ENCODE data around the gene STAMBPL1. TPM values are rescaled to one million over a fixed set of nuclear protein-coding genes. Genes with fewer than 3 reads are reported as not detected.
"Not testable (repeated sequence)": the region's sequence is repeated elsewhere in the genome, so short reads cannot be mapped to it uniquely, and the experiment has no call there.

Gene STAMBPL1
- total RNA-seq, 1 donor from 2014 or later: 1.5 TPM

DNA sequence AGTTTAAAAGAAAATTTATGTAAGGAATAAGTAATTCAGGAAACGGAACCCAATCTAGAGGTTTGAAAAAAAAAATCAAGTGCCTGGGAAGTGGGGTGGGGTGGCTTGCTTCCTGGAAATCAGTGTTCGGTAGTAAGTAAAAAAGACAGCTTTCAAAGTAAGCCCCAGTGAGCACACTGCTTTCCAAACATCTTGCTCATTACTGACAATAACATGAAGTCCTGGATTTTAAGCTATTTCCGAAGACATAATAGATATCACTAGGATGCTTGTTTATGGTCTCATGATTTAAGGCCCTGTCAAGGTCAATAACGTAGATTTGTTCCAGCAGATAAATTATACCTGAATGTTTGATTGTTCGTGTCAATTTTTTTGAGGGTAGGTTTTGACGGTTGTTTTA, 1.3 kb downstream of the STAMBPL1 start:
- peak overlapping the region; percentile 87 for H3K9ac ChIP-seq (ENCODE audit: low read length)
- H3K9me3 Mint-ChIP-seq (ENCODE audit: unreplicated experiment): no peaks in the 10 kb centered on the region
- H3K4me3 Mint-ChIP-seq (ENCODE audit: unreplicated experiment): peak overlapping the region; percentile 89
- H3K4me3 ChIP-seq (ENCODE audit: insufficient read depth, low read depth, low read length): peak overlapping the region; percentile 91
- no peaks in the 10 kb centered on the region for H3K36me3 ChIP-seq (ENCODE audit: insufficient read depth, low read length)
- H2AFZ ChIP-seq (ENCODE audit: low read depth, low read length): no peak overlapping the region
- DNase-seq (ENCODE audit: low read depth) (no peak), FAIRE-seq (no peak)
- H3K27ac ChIP-seq (ENCODE audit: low read depth, low read length): peak overlapping the region; percentile 81
- no peak overlapping the region for H3K27ac Mint-ChIP-seq (ENCODE audit: unreplicated experiment)
- no peaks in the 10 kb centered on the region for H3K36me3 Mint-ChIP-seq (ENCODE audit: low read depth, unreplicated experiment)
- peaks cover 31% of the 10 kb centered on the region for H3K79me2 ChIP-seq (ENCODE audit: insufficient read depth, low read length)
- no peaks in the 10 kb centered on the region for H3K9me3 ChIP-seq (ENCODE audit: insufficient read depth, low read depth, low read length)
- H3K27me3 ChIP-seq (ENCODE audit: insufficient read depth, low read length): no peaks in the 10 kb centered on the region
- H3K27me3 Mint-ChIP-seq (ENCODE audit: low read depth, unreplicated experiment): peaks cover 9% of the 10 kb centered on the region
- H4K20me1 ChIP-seq (ENCODE audit: insufficient read depth, low read length): no peaks in the 10 kb centered on the region
- H3K4me1 ChIP-seq (ENCODE audit: insufficient read depth, low read length): peaks cover 28% of the 10 kb centered on the region
- TF ChIP-seq, protein P1, sequence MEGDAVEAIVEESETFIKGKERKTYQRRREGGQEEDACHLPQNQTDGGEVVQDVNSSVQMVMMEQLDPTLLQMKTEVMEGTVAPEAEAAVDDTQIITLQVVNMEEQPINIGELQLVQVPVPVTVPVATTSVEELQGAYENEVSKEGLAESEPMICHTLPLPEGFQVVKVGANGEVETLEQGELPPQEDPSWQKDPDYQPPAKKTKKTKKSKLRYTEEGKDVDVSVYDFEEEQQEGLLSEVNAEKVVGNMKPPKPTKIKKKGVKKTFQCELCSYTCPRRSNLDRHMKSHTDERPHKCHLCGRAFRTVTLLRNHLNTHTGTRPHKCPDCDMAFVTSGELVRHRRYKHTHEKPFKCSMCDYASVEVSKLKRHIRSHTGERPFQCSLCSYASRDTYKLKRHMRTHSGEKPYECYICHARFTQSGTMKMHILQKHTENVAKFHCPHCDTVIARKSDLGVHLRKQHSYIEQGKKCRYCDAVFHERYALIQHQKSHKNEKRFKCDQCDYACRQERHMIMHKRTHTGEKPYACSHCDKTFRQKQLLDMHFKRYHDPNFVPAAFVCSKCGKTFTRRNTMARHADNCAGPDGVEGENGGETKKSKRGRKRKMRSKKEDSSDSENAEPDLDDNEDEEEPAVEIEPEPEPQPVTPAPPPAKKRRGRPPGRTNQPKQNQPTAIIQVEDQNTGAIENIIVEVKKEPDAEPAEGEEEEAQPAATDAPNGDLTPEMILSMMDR (IDR thresholded peaks at IDR 0.05; ENCODE audit: insufficient read depth, low read depth, low read length): no peak
- TF ChIP-seq EZH2 (IDR thresholded peaks at IDR 0.05; ENCODE audit: insufficient read depth, low read length): no peak
- peaks cover 14% of the 10 kb centered on the region for H3K4me1 Mint-ChIP-seq (ENCODE audit: low read depth, unreplicated experiment)
- peak overlapping the region; percentile 94 for H3K4me2 ChIP-seq (ENCODE audit: low read length)

DNA sequence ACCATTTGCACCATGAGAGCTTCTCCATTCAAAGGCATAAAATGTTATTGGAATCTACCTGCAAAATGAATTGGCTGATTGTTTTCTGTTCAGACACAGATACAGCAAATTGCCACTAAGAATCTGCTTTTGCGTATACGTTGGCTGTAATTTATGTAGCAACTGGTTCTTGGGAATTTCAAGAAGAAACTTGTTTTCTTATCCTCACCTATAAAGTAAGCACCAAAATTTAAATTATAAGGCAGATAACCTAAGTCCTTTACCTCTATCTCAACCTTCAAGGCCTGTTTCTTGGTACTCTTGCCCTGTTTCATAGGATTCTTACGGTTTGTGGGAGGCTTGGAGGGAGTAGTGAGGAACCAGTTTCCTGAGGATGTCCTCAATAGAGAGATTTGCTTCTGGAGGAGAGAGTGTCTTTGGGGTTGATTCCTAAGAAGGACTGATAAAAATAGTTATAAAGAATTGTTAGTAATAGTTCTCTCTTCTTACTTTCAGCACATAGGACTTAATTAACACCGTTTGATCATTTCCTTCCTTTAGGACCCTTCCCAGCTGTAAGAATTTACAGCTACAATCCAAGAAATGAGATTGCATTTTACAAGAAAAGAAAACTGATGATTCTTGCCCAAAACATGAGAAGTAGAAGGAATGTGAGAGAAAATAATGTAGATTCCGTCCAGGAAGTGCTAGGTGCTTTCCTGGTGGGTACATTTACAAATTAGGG, 2.0 kb downstream of the STAMBPL1 start:
- H3K4me3 Mint-ChIP-seq (ENCODE audit: unreplicated experiment): peak overlapping the region; percentile 12
- H3K27ac Mint-ChIP-seq (ENCODE audit: unreplicated experiment): peak overlapping the region; percentile 67
- no peaks in the 10 kb centered on the region for H3K9me3 Mint-ChIP-seq (ENCODE audit: unreplicated experiment)
- Histone ChIP-seq H3K79me2 (ENCODE audit: insufficient read depth, low read length) (peaks cover 31% of the 10 kb centered on the region), H4K20me1 (ENCODE audit: insufficient read depth, low read length) (no peaks in the 10 kb centered on the region), H3K4me1 (ENCODE audit: insufficient read depth, low read length) (peaks cover 28% of the 10 kb centered on the region), H3K4me2 (ENCODE audit: low read length) (peak overlapping the region; percentile 94), H3K36me3 (ENCODE audit: insufficient read depth, low read length) (no peaks in the 10 kb centered on the region), H3K27me3 (ENCODE audit: insufficient read depth, low read length) (no peaks in the 10 kb centered on the region), H3K9me3 (ENCODE audit: insufficient read depth, low read depth, low read length) (no peaks in the 10 kb centered on the region), H3K4me3 (ENCODE audit: insufficient read depth, low read depth, low read length) (peak overlapping the region; percentile 91), H3K27ac (ENCODE audit: low read depth, low read length) (peak overlapping the region; percentile 79), H2AFZ (ENCODE audit: low read depth, low read length) (no peak overlapping the region), H3K9ac (ENCODE audit: low read length) (peak overlapping the region; percentile 51)
- peaks cover 14% of the 10 kb centered on the region for H3K4me1 Mint-ChIP-seq (ENCODE audit: low read depth, unreplicated experiment)
- H3K36me3 Mint-ChIP-seq (ENCODE audit: low read depth, unreplicated experiment): no peaks in the 10 kb centered on the region
- TF ChIP-seq, protein P1 (IDR thresholded peaks at IDR 0.05; ENCODE audit: insufficient read depth, low read depth, low read length): no peak
- peaks cover 7% of the 10 kb centered on the region for H3K27me3 Mint-ChIP-seq (ENCODE audit: low read depth, unreplicated experiment)
- DNase-seq (ENCODE audit: low read depth) (no peak), FAIRE-seq (no peak)

DNA sequence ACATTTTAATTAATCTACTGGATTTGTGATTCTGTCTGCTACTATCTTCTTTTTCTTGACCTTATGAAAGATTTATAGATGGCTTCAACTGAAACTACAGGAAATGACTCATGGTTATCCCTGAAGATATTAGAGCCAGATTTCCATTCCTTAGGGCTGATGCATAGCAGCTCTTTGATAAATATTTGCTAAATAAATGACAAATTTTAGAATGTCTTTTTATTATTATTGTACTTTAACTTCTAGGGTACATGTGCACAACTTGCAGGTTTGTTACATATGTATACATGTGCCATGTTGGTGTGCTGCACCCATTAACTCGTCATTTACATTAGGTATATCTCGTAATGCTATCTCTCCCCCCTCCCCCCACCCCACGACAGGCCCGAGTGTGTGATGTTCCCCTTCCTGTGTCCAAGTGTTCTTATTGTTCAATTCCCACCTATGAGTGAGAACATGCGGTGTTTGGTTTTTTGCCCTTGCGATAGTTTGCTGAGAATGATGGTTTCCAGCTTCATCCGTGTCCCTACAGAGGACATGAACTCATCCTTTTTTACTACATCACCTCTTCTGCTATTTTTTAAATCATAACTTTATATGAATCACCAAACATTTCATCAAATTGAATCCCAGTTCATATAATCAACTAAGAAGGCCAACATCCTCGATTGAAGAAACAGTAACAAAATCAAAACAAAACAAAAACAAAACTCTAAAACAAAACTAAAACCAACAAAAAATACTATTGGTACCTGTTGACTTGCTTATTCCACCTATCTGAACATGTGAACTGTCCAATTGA, 2.8 kb downstream of the STAMBPL1 start:
- not testable (repeated sequence) for H3K9me3 Mint-ChIP-seq (ENCODE audit: unreplicated experiment); H4K20me1 ChIP-seq (ENCODE audit: insufficient read depth, low read length); H3K27me3 Mint-ChIP-seq (ENCODE audit: low read depth, unreplicated experiment); H3K4me3 Mint-ChIP-seq (ENCODE audit: unreplicated experiment); H3K9me3 ChIP-seq (ENCODE audit: insufficient read depth, low read depth, low read length); H3K27me3 ChIP-seq (ENCODE audit: insufficient read depth, low read length); H3K36me3 Mint-ChIP-seq (ENCODE audit: low read depth, unreplicated experiment); H2AFZ ChIP-seq (ENCODE audit: low read depth, low read length); H3K36me3 ChIP-seq (ENCODE audit: insufficient read depth, low read length)
- peaks cover 14% of the 10 kb centered on the region for H3K4me1 Mint-ChIP-seq (ENCODE audit: low read depth, unreplicated experiment)
- DNase-seq (ENCODE audit: low read depth) (peak; percentile 83), FAIRE-seq (peak; percentile 90)
- Histone ChIP-seq H3K4me2 (ENCODE audit: low read length) (peak overlapping the region; percentile 94), H3K9ac (ENCODE audit: low read length) (peak overlapping the region; percentile 51), H3K4me3 (ENCODE audit: insufficient read depth, low read depth, low read length) (peak overlapping the region; percentile 91), H3K4me1 (ENCODE audit: insufficient read depth, low read length) (peaks cover 28% of the 10 kb centered on the region), H3K27ac (ENCODE audit: low read depth, low read length) (peak overlapping the region; percentile 79), H3K79me2 (ENCODE audit: insufficient read depth, low read length) (peaks cover 35% of the 10 kb centered on the region)
- H3K27ac Mint-ChIP-seq (ENCODE audit: unreplicated experiment): peak overlapping the region; percentile 72

Measured in astrocyte (in vitro differentiated cells and primary cell).